Measurements from ENCODE around the gene ERCC6L.

ERCC6L gene, protein sequence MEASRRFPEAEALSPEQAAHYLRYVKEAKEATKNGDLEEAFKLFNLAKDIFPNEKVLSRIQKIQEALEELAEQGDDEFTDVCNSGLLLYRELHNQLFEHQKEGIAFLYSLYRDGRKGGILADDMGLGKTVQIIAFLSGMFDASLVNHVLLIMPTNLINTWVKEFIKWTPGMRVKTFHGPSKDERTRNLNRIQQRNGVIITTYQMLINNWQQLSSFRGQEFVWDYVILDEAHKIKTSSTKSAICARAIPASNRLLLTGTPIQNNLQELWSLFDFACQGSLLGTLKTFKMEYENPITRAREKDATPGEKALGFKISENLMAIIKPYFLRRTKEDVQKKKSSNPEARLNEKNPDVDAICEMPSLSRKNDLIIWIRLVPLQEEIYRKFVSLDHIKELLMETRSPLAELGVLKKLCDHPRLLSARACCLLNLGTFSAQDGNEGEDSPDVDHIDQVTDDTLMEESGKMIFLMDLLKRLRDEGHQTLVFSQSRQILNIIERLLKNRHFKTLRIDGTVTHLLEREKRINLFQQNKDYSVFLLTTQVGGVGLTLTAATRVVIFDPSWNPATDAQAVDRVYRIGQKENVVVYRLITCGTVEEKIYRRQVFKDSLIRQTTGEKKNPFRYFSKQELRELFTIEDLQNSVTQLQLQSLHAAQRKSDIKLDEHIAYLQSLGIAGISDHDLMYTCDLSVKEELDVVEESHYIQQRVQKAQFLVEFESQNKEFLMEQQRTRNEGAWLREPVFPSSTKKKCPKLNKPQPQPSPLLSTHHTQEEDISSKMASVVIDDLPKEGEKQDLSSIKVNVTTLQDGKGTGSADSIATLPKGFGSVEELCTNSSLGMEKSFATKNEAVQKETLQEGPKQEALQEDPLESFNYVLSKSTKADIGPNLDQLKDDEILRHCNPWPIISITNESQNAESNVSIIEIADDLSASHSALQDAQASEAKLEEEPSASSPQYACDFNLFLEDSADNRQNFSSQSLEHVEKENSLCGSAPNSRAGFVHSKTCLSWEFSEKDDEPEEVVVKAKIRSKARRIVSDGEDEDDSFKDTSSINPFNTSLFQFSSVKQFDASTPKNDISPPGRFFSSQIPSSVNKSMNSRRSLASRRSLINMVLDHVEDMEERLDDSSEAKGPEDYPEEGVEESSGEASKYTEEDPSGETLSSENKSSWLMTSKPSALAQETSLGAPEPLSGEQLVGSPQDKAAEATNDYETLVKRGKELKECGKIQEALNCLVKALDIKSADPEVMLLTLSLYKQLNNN

DNA sequence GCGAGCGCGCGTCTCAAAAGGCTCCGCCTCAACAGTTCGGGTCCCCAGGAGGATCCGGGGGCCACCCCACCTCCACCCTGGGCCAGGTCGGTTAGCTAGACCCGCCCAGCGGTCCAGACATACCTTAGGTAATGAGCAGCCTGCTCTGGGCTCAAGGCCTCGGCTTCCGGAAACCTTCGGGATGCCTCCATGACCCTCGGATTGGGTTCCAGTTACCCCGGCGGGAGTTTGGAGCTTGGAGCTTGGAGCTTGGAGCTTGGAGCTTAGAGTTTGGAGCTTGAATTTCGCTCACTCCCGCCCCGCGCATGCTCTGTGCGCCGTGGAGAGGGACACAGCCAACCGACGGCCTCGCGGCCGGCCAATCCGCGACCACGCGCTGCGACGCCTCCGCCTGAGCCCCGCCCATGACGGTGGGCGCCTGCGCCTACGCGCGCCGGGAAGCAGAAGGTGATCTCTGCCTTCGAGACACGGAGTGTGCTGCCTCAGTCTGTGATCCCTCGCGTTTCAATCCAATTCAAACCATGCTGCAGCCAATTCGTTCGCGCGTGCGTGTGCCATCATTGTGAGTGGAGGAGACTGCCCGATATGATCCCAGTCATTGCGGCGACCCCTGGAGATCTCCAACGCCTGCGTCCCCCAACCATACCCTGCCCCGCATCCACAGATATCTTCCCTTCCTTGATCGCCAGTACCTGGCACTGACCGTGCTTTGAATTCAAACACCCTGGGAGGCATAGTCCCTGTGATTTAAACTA is at the start of gene ERCC6L:
ERCC6L (minus strand) TSS at position 307 of the 755 bp plus-strand sequence; CDS start at position 191, 116 bp downstream.
- DNase-seq (ENCODE audit: low read depth, low spot score), result peak; percentile 68

DNA sequence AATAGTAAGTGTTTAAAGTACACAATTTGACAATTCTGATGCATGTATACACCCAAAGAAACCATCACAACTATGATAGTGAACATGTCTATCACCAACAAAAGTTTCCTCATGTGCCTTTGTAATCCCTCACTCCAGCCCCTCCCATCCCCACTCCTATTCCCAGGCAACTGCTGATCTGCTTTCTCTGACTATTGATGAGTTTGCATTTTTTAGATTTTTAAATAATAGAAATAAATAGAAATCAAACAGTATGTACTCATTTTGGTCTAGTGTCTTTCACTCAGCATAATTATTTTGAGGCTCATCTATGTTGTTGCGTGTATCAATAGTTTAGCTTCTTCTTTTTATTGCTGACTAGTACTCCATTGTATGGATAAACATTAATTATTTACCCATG is 43.5 kb upstream of the ERCC6L start:
- DNase-seq (ENCODE audit: low read depth, low spot score), result no peak

DNA sequence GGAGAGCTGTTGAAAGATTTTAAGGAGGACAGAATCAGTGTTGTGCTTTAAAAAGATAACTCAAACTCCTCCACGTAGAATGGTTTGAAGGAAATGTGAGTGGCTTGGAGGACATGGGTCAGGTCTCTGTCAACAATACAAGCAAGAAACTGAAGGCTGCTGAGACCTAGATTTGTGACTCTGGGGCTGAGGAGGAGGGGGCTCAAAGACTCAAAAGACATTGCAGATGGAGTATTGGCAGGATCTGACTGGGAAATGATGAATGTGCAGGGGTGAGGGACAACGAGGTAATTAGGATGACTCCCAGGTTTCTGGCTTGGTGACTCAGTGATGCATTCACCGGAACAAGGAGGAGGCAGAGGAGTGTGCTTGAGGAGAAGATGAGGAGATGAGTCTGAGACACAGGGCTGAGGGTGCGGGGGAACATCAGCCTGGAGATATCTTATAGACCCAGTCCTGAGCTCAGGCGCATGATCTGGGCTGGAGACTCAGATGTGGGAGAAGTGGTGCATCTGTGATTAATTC is 41.6 kb upstream of the ERCC6L start:
- no peak for DNase-seq (ENCODE audit: low read depth, low spot score)

DNA sequence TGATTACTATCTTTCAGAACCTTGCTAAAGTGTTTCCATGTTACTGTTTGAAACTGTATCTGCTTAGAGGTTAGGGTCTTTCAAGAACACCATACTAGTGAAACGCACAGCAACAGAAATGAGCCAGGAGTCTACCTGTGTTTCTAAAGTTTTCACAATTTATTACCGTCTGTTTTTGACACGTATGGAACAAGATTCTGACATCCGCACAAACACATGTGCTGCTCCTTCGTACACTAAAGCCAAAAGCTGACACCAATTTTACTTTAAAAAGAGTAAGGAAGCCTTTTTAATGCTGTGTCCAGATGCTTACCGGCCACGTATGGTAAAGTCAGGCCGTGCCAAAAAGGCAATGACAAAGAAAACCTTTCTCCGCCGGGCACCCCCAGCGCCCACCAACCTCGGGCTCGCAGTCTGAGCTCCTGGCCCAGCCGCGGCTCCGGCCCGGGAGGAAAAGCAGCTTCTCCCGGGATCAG is 37.7 kb upstream of the ERCC6L start:
- no peak for DNase-seq (ENCODE audit: low read depth, low spot score)

DNA sequence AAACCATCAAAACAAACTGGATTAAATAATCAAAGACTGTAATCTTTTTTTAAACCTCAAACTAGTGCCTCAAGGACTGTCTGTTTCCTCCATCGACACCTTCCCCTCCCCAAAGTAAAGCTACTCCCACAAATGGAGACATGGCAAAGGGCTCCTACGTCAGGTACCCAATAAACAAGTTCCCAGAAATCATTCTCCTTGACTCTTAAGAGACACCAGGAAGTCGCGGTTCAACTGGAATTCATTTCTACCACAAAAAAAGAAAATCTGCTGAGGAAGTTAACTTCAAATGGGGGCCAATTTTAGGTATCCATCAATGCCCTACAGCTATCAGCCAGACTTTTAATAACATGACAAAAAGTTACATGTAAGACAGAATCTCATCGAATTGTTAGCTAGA is 35.7 kb upstream of the ERCC6L start:
- no peak for DNase-seq (ENCODE audit: low read depth, low spot score)

DNA sequence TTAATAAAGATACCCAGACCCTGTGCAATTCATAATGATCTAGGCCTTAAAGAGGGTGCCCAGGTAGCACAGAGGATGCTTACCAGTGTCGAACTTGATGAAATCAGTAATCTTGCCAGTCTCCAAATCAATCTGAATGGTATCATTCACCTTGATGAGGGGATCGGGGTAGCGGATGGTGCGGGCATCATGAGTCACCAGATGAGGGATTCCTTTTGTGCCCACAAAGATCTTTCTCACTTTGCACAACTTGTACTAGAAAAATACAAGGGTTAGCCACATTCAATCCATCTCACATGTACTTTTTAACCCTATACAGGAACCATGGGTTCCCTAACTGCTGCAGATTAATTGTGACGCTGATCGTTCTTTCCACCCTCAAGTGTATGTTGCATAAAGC is 34.9 kb upstream of the ERCC6L start:
- DNase-seq (ENCODE audit: low read depth, low spot score), result no peak

DNA sequence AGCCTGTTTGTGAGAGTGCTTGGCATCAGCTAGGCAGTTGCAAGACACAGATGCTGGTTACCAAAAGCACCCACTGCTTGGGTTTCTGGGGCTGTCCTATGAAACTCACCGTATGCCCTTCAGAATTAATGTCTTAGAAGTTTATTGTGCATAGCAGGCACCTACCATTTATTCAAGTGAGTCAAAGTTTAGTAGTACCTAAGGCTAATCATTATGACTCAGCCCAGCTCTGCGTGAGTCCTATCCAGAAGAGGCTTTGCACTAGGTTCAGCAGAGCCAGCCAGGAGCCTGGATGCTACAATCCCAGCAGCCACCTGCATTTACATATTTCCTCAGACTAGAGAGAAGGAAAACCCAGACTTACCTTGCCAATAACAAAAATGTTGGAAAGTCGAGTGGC is 34.0 kb upstream of the ERCC6L start:
- no peak for DNase-seq (ENCODE audit: low read depth, low spot score)

DNA sequence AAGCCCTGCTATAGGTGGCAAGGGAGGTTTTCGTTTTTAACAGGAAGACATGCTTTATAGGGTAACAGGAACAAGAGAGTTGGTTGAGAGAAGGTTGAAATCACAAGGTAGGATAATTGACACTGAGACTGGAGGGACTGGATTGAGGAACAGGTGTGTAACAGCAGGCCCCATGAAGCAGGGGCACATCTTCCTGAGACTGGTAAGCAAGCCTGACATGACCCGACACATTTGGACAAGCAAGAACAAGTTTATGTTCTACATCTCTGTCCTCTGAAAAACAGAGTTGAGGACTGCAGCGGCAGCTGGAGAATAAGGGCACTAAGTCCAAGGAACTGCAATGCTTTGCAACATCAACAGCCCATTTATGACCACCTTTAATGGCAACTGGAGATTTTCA is 33.0 kb upstream of the ERCC6L start:
- no peak for DNase-seq (ENCODE audit: low read depth, low spot score)

DNA sequence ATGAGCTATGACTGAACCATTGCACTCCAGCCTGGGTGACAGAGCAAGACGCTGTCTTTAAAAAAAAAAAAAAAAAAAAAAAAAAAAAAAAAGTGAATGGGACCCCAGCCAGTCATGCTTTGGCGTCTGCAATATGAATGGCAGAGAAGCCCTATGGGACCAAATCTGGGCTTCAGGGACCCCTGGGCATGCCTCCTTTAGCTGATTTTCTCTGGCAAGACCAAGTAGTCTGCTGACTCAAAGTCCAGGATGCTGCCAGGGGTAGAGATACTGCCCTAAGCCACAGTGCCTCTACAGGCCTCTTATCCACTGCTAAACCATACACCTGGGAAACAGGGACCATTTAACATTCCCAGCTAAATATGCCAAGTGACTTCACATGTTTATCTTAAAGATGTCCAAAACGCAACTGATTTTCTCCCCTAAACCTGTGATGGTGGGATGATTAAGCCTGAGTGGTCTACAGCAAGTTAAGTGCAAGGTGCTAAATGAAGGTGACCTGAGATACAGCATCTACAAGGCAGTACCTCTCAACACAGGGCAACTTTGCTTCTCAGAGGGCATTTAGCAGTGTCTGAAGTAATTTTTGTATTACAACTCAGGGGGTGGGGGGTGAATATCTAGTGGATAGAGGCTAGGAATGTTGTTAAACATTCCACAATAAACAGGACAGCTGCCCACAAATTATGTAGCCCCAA is 32.4 kb upstream of the ERCC6L start:
- no peak for DNase-seq (ENCODE audit: low read depth, low spot score)

DNA sequence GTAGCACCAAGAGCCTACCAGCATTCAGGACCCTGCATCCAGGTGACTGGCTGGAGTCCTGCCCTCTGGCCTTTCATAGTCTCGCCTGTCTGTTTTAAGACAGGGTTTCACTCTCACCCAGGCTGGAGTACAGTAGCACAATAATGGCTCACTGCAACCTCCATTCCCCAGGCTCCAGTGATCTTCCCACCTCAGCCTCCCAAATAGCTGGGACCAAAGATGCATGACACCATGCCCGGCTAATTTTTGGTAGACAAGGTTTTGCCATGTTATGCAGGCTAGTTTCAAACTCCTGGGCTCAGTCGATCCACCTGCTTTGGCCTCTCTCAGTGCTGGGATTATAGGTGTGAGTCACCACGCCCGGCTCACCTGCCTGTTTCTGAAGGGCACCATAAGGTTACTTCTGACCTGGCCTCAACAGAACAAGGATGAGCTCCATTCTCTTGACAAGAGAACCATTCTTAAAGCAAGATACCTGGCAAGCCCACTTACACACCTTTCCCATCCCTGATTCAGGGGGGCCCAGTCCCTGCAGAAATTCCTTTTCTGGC is 31.6 kb upstream of the ERCC6L start:
- no peak for DNase-seq (ENCODE audit: low read depth, low spot score)

DNA sequence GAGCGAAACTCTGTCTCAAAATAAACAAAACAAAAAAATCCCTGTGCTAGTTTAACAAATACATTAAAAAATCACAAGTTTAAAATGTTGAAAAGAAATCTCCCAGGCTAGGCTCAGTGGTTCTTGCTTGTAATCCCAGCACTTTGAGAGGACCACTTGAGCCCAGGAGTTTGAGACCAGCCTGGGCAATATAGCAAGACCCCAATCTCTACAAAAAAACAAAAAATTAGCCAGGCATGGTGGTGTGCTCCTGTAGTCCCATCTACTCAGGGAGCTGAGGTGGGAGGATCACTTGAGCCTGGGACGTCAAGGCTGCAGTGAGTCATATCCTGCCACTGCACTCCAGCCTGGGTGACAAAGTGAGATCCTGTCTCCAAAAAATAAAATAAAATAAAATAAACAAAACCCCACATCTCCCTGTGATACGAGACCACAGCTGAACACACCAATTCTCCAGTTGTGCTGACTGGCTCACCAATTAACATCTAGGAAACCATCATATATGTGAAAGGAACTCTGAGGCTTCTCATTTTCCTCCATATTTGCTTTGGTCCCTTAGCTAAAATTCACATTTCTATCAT is 30.9 kb upstream of the ERCC6L start:
- no peak for DNase-seq (ENCODE audit: low read depth, low spot score)

DNA sequence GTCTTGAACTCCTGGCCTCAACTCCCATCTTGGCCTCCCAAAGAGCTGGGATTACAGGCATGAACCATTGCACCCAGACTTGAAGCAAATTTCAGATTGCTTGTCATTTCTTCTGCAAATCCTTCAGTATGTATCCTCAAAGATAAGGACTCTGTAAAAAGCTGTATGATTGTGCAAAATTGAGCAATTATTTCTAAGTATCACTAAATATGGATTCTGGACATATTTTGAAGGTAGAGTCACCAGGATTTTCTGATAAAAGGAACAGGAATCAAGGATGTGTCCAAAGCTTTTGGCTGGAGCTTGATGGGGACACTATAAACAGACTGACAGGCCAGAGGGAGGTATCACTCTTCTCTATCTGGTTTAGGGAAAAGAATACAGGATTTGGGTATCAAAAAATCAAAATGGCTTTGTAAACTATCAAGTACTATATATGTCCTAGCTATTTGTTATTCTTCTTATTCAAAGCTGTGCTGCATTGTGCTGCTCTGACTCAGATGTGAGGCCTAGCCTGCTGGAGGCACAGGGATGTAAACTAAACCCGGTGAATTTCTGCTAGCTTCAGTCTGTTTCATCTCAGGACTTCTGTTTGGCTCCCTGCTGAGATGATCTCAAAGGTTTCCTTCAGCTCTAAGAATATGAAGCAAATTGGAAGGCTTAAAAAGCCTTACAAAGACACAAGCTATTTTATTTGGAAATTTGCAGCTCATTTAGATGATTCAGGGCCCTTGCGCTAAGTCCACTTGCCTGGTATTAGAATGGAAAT is 30.0 kb upstream of the ERCC6L start:
- DNase-seq (ENCODE audit: low read depth, low spot score), result peak; percentile 80

DNA sequence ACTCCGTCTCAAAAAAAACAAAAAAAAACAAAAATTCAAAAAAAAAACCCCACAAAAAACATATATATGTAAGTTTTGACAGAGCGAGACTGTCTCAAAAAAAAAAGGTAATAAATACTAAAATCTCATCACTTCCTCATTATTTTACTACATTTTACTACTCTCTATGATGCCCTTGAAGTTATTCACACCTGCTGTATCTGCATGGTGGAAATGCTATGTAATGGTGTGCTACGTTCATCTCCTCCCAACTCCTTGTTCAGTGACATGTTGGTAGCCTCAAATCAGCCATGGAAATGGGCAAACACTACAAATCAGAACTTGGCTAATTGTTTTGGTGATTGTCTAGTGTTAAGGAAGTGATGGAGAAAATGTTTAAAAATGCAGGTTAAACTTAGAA is 26.4 kb upstream of the ERCC6L start:
- DNase-seq (ENCODE audit: low read depth, low spot score), result no peak

DNA sequence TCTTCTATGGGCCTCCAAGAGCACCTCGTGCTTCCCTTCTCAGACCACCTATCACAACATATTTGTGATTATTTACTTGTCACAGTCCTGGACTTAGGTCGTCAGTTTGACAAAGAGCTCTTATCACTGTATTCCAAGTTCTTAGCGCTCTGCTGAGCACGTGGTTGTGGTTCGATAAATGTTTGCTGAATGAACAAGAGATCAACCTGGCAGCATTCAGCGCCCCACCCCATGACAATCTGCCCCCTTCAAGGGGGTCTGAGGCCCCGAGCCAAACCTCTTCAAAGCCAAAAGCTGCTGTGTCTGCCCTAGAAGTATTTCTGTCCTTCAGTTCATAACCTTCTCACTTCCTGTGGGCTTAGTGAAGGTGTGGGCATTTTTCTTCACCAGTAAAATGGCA is 23.2 kb upstream of the ERCC6L start:
- no peak for DNase-seq (ENCODE audit: low read depth, low spot score)

DNA sequence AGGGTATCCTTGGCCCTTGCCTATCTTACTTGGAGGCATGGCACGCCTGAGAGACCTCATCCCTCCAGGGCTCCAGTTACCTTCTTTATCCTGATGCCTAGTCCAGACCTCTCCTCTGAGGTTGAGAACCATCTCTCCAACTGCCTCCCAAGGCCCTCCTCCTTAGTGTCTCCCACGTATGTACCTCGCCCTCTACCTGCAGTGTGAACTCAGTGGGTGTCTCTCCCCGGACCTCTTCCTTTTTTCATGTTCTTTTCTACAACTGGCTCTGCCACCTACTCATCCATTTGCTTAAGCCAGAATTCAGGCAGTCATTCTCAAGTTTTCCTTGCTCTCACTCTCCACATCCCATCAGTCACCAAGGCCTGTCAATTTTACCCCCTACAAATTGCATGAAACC is 21.6 kb upstream of the ERCC6L start:
- no peak for DNase-seq (ENCODE audit: low read depth, low spot score)

DNA sequence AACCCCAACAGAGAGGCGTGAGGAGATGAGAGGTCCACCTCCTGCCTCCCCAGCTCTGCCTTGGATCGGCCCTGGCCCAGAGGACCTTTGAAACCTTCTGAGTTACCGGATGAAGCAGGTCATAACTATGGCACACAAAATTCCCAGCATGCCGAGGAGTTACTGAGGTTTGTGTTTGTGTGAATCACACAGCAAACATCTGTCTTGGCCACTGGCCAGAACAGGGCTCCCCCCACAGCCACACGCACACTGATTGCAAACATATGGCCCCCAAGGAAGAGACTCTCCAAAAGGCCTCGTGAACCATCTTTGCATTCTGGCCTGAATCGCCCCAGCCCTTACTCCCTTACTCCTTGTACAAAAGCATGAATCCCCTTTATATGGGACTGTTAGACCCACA is 19.3 kb upstream of the ERCC6L start:
- DNase-seq (ENCODE audit: low read depth, low spot score), result peak; percentile 26

DNA sequence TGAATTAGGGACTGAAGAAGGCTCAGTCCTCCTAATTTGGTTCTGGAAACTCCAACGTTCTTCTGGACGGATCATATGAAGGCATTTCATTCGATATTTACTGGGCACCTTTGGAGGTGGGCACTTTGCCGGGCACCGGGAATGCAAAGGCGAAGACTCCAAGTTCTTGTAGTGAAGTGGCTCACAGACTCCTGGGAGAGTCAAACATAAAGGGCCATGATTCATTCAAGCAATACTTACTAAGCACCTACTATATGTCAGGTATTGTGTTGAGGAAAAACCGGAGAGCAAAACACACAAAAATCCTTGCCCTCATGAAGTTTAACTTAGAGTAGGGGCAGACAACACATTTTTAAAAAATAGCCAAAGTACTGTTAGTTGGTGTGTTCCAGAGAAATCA is 17.0 kb upstream of the ERCC6L start:
- DNase-seq (ENCODE audit: low read depth, low spot score), result no peak

DNA sequence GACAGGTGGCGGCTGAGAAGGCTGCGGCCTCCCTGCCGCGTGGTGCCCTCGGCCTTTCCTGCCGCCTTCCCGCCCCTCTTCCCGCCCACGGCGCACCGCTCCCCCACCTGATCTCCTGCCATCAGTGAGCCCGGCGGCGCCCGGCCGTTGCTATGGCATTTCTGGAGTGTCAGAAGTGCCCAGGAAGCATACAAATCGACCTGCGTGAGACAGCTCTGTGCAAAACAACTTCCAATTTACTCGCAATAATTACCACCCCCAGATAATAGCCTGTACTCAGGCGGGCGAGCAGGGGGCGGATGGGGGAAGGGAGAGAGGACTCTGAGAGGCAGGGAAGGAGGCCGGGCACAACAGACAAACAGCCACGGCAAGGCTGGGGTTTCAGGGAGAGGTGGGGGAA is 16.6 kb upstream of the ERCC6L start:
- no peak for DNase-seq (ENCODE audit: low read depth, low spot score)

DNA sequence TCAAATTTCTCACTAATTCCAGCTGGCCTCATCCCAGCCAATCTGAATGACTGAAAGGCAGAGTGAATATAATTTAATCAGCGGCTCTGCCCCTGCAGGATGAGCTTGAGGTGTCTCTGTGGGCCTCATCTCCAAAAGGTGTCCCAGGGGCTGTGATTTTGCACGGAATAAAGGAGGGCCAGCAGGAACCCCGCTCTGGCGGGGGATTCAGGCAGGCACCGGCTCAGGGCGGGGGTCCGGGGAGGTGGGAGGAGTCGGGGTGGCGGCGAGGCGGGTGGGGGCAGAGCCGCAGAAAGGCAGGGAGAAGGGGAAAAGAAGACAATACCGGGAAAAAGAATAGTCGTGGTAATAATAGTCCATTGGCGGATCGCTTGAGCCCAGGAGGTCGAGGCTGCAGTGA is 16.0 kb upstream of the ERCC6L start:
- no peak for DNase-seq (ENCODE audit: low read depth, low spot score)

All from smooth muscle cell of the brain vasculature (primary cell).